Measurements from ENCODE around the gene PRKAG2.

DNA sequence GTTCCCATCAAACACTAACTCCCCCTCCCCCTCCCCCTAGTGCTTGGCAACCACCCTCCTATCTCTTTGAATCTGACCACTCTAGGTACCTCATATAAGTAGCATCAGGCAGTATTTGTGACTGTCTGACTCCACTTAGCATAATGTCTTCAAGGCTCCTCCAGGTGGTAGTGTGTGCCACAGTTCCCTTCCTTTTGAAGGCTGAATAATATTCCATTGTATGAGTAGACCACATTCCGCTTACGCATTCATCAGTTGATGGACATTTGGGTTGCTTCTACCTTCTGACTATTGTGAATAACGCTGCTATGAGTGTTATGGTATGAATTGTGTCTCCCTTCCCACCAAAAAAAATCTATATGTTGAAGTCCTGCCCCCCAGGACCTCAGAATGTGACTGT, 89.6 kb downstream of the PRKAG2 start:
- TF ChIP-seq, protein P1, sequence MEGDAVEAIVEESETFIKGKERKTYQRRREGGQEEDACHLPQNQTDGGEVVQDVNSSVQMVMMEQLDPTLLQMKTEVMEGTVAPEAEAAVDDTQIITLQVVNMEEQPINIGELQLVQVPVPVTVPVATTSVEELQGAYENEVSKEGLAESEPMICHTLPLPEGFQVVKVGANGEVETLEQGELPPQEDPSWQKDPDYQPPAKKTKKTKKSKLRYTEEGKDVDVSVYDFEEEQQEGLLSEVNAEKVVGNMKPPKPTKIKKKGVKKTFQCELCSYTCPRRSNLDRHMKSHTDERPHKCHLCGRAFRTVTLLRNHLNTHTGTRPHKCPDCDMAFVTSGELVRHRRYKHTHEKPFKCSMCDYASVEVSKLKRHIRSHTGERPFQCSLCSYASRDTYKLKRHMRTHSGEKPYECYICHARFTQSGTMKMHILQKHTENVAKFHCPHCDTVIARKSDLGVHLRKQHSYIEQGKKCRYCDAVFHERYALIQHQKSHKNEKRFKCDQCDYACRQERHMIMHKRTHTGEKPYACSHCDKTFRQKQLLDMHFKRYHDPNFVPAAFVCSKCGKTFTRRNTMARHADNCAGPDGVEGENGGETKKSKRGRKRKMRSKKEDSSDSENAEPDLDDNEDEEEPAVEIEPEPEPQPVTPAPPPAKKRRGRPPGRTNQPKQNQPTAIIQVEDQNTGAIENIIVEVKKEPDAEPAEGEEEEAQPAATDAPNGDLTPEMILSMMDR (conservative IDR thresholded peaks at IDR 0.05 in 1 of 2, IDR thresholded peaks at IDR 0.05 in 1 of 2; ENCODE audit: extremely low read depth in 1 of 2, insufficient read depth in 1 of 2, low read depth in 1 of 2, low read length in 2 of 2), result no peak
- no peak for TF ChIP-seq EZH2 (IDR thresholded peaks at IDR 0.05; ENCODE audit: borderline replicate concordance, low read length)

All from mammary epithelial cell (primary cell).